ENCODE results near the gene MCL1. TPM values are rescaled to one million over a fixed set of nuclear protein-coding genes. Genes with fewer than 3 reads are reported as not detected.
"Not testable (repeated sequence)": the region's sequence is repeated elsewhere in the genome, so short reads cannot be mapped to it uniquely, and the experiment has no call there.

MCL1 gene
- total RNA-seq, 3 donors from 2014 or later: 228 to 237 (median 236) TPM

DNA sequence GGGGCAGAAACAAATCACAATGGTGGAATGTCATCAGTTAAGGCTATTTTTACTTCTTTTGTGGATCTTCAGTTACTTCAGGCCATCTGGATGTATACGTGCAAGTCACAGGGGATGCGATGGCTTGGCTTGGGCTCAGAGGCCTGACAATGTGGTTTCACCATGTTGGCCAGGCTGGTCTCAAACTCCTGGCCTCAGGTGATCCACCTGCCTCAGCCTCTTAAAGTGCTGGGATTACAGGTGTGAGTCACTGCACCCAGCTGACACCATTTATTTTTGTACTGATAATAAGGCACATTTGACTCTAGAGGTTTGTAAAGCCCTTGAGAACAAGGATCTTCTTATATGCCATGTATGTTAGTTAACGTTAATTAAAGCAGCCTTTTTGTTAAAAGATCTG is 1.6 kb upstream of the MCL1 start:
- H3K36me3 Mint-ChIP-seq (ENCODE audit: insufficient read depth): peaks cover 30% of the 10 kb centered on the region
- not testable (repeated sequence) for ATAC-seq; DNase-seq; H3K27me3 Mint-ChIP-seq (ENCODE audit: low read depth); H3K9me3 Mint-ChIP-seq
- peaks cover 16% of the 10 kb centered on the region for H3K4me1 Mint-ChIP-seq (ENCODE audit: low read depth)
- H3K4me3 Mint-ChIP-seq: peak overlapping the region; percentile 97

DNA sequence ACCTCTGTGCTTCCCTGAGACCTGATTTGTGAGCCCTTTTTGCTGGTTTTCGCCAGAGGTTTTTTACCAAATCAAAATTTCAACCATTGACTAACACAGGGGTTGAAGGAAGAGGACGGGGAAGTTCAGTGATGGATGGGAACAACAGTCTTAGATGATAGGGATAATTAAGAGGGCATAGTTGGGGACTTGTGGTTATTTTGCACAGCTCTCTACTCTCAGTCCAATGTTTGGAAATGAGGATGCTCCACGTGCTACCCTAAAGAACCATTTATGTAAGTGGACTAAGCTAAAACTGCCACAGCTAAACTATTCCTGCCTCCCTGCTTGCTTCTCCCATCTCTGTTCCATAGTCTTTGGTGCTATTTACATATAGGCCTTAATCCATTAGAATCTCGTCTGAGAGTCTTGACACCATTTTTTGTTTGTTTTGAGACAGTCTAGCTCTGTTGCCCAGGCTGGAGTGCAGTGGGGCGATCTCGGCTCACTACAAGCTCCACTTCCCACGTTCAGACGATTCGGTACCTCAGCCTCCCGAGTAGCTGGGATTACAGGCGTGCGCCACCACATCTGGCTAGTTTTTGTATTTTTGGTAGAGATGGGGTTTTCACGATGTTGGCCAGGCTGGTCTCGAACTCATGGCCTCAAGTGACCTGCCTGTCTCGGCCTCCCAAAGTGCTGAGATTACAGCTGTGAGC is 684 bp upstream of the MCL1 start:
- Mint-ChIP-seq H3K4me1 (ENCODE audit: low read depth) (peaks cover 21% of the 10 kb centered on the region), H3K9me3 (no peaks in the 10 kb centered on the region), H3K4me3 (peak overlapping the region; percentile 97), H3K36me3 (ENCODE audit: insufficient read depth) (peaks cover 39% of the 10 kb centered on the region), H3K27me3 (ENCODE audit: low read depth) (no peaks in the 10 kb centered on the region)
- ATAC-seq (peak; percentile 2), DNase-seq (no peak)

DNA sequence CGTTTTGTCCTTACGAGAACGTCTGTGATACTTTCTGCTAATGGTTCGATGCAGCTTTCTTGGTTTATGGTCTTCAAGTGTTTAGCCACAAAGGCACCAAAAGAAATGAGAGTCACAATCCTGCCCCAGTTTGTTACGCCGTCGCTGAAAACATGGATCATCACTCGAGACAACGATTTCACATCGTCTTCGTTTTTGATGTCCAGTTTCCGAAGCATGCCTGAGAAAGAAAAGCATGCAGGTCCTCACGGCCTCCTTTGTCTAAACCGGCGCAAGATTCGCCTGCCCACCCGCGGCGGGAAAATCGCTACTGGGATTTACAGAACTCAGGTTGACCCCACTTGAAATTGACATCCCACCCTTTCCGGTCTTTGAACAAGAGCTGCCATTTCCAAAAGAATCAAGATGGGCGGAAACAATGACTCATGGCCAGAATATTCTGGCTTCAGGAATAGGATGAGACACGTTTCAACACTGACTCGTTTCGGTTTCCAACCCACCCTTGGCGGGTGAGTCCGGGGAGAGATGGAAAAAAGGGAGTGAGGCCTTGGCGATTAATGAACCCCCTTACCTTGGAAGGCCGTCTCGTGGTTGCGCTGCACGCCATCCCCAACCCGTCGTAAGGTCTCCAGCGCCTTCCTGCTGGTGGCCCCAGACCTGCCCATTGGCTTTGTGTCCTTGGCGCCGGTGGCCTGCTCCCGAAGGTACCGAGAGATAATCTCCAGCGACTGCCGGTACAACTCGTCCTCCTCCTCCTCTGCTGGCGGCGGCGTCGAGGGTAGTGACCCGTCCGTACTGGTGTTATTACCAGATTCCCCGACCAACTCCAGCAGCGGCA is 919 bp downstream of the MCL1 start:
- Mint-ChIP-seq H3K36me3 (ENCODE audit: insufficient read depth) (peaks cover 52% of the 10 kb centered on the region), H3K4me3 (peak overlapping the region; percentile 97), H3K9me3 (no peaks in the 10 kb centered on the region), H3K27me3 (ENCODE audit: low read depth) (no peaks in the 10 kb centered on the region), H3K4me1 (ENCODE audit: low read depth) (peaks cover 34% of the 10 kb centered on the region)
- ATAC-seq (peak; percentile 12 to 17), DNase-seq (peak; percentile 45)

DNA sequence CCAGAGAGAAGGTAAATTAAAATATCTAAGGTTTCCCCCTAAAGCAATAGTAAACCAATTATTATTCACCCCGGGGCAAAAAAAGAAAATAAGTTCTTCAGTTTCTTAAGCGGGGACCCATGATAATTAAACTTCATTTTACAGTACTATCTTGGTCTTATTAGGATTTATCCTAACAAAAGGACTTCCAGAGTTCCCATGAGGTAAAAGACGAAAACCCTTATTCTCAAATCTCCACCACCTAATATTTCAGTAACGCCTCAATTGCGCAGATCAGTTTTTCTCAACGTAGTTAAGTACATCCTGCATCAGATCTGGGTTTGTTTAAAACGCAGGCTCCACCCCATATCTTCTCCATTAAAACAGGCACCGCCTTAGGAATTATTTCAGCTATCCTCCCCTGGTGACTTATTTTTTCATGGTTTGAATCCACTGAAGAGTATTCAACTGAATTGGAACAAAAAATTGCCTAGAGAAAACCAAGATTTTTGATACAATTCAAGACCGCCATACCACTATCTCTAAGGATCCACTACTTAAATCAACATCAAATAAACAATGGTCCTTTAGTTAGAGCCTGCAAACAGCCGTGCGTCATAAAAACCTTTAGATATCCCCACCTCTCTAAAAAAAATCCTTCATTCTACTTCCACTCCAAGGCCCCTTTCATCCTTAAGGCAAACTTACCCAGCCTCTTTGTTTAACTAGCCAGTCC is 1.7 kb downstream of the MCL1 start:
- Mint-ChIP-seq H3K27me3 (ENCODE audit: low read depth) (no peaks in the 10 kb centered on the region), H3K36me3 (ENCODE audit: insufficient read depth) (peaks cover 60% of the 10 kb centered on the region)
- DNase-seq: no peak

DNA sequence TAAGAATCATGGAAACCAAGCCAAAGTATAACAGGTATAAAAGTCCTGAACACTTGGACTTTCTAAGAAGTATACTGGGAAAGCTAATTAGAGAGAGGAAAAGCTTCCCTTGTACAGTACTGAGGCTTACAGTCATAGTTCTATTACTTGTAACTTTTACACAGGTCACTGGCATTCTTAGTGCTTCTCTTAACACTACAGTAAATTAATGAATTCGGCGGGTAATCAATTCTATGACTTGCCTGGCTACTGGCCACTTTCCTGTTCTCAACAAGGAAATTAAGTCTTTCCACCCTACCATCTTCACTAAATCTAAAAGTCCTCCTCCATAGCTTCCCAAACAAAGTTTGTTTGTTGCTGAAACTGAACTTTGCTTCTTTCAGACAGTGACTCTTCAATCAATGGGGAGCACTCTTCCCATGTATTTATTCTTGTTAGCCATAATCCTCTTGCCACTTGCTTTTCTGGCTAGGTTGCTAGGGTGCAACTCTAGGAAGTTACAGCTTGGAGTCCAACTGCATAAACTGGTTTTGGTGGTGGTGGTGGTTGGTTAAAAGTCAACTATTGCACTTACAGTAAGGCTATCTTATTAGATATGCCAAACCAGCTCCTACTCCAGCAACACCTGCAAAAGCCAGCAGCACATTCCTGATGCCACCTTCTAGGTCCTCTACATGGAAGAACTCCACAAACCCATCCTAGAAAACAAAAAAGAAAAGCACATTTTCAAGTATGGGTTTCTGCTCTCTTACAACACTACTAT is 2.4 kb downstream of the MCL1 start:
- H3K36me3 Mint-ChIP-seq (ENCODE audit: insufficient read depth): peaks cover 64% of the 10 kb centered on the region
- ATAC-seq: no peak
- H3K27me3 Mint-ChIP-seq (ENCODE audit: low read depth): no peaks in the 10 kb centered on the region
- H3K4me3 Mint-ChIP-seq: peak overlapping the region; percentile 97
- H3K9me3 Mint-ChIP-seq: no peaks in the 10 kb centered on the region
- peaks cover 44% of the 10 kb centered on the region for H3K4me1 Mint-ChIP-seq (ENCODE audit: low read depth)
- no peak for DNase-seq

More for the DNA sequence above, 1.7 kb downstream of the MCL1 start:
- H3K4me1 Mint-ChIP-seq (ENCODE audit: low read depth): peaks cover 41% of the 10 kb centered on the region
- H3K9me3 Mint-ChIP-seq: no peaks in the 10 kb centered on the region
- ATAC-seq: no peak
- H3K4me3 Mint-ChIP-seq: peak overlapping the region; percentile 97

DNA sequence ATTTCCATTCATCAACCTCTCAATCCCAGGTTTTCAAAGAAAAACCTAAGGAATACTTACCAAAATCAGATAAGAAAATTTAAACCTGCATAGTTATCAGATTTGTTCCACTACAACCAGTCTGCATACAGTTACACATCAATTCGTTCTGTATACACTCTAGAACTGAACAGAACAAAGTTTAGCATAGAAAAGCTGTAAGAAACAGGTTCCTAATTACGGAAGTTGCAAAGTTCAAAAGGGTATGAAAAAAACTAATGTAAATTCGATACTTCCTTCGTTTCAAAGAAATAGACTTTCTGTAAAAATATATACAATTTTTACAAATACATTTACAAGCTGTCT is 3.1 kb downstream of the MCL1 start:
- H3K4me1 Mint-ChIP-seq (ENCODE audit: low read depth): peaks cover 48% of the 10 kb centered on the region
- peaks cover 64% of the 10 kb centered on the region for H3K36me3 Mint-ChIP-seq (ENCODE audit: insufficient read depth)
- no peaks in the 10 kb centered on the region for H3K27me3 Mint-ChIP-seq (ENCODE audit: low read depth)

DNA sequence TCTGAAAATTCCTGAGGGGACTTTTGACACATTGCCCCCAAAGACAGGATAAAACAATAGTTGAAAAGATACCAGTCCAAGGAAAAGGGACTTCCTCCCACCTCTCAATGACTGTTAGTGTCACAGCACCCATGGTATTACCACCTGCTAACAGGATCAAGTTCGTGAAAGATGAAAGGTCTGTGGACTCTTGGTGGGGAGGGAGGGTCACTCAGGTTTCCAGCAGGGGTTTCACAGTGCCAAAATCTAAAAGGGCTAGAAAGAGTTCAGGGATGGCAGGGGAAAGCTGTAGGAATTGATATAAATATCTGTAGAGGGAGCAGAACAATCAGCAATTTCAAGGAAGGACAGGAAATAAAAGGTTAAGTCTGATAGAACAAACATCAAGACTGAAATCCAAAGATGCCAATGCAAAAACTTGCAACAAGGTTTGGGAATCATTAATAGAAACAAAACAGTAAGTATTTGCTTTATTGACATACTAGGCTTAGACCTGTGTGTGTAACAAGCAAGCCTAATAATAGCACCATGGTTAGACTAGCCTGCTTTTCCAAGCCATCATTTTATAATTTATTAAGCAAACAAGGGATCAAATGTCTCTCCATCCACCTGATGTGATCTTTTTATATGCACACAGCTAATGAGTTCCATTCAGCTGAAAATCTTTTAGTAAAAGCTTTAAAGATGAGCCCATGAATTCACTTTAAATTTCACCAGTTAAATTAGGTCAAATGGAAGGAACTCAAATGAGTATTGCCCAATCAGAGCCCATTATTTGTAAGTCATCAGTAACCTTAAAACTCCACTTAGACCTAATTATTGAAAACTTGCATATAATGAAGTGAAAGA is 3.7 kb downstream of the MCL1 start:
- peak overlapping the region; percentile 97 for H3K4me3 Mint-ChIP-seq
- H3K27me3 Mint-ChIP-seq (ENCODE audit: low read depth): no peaks in the 10 kb centered on the region
- peaks cover 49% of the 10 kb centered on the region for H3K4me1 Mint-ChIP-seq (ENCODE audit: low read depth)
- ATAC-seq: no peak
- H3K36me3 Mint-ChIP-seq (ENCODE audit: insufficient read depth): peaks cover 66% of the 10 kb centered on the region
- no peak for DNase-seq
- no peaks in the 10 kb centered on the region for H3K9me3 Mint-ChIP-seq

More for the DNA sequence above, 3.1 kb downstream of the MCL1 start:
- peak overlapping the region; percentile 97 for H3K4me3 Mint-ChIP-seq
- H3K9me3 Mint-ChIP-seq: no peaks in the 10 kb centered on the region
- no peak for DNase-seq
- no peak for ATAC-seq

DNA sequence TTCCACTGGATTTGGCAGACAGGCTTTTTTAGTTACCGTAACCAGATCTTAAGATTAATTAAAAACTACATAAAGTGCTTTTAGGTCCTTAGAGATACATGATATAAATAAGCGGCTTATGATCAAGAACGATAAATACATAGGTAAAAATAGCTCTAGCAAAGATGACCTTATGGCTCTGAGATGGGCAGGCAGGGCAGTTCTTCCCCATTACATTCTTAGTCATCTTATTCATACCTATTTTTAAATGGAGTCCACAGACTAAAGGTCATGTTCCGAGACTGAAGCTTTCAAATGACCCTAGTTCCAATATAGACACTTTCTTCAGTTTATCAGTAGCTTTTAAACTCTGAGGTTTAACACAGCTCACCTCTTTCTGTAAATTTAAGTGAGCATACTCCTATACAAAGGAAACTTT is 4.3 kb downstream of the MCL1 start:
- peaks cover 49% of the 10 kb centered on the region for H3K4me1 Mint-ChIP-seq (ENCODE audit: low read depth)
- peaks cover 69% of the 10 kb centered on the region for H3K36me3 Mint-ChIP-seq (ENCODE audit: insufficient read depth)
- H3K9me3 Mint-ChIP-seq: no peaks in the 10 kb centered on the region
- H3K4me3 Mint-ChIP-seq: peak overlapping the region; percentile 97
- ATAC-seq (no peak), DNase-seq (no peak)
- no peaks in the 10 kb centered on the region for H3K27me3 Mint-ChIP-seq (ENCODE audit: low read depth)

DNA sequence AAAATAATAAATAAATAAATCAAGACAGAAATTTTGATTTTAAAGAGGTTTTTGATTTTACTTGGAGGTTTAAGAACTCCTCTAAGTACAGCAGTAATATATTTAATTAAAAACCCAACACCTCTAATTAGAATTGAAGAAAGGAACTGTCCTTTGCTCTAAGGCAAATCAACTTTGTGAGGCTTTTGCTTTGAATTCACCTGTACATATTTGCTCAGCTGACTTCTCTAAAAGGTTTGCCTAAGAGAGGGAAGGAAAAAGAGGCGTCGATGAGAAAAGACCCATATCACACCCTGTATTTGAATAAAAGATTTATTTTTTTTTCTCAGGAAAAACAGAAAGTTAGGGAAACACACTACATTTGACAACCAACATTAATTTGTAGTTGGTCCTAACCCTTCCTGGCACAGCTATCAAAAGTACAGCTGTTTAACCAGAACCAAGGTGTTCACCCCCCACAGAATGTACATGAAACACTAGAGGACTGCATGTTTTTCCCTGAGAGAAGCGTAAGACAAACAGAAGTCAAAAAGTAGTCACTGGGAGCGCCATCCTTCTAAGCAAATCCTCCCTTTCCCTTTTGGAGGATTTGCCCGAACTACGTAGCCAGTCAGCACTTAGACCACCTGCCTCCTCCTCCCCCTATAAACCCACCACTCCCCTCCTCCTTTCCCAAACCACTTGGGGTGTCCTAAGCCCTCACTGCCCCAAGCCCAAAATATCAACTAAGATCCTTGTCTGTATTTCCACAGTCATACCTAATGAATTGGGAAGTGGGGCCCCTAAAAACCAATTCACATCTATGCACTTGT is 4.9 kb downstream of the MCL1 start:
- Mint-ChIP-seq H3K4me3 (peak overlapping the region; percentile 97), H3K4me1 (ENCODE audit: low read depth) (peaks cover 53% of the 10 kb centered on the region), H3K9me3 (no peaks in the 10 kb centered on the region), H3K36me3 (ENCODE audit: insufficient read depth) (peaks cover 74% of the 10 kb centered on the region), H3K27me3 (ENCODE audit: low read depth) (no peaks in the 10 kb centered on the region)
- ATAC-seq: no peak
- no peak for DNase-seq

DNA sequence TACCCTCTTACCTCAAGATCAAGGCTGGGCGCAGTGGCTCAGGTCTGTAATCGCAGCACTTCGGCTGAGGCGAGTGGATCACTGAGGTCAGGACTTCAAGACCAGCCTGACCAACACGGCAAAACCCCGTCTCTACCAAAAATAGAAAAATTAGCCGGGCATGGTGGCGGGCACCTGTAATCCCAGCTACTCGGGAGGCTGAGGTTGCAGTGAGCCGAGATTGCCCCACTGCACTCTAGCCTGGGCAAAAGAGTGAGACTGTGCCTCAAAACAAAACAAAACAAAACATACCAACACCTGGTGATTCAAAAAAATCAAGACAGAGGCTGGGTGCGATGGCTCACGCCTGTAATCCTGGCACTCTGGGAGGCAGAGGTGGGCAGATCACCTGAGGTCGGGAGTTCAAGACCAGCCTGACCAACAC is 5.8 kb downstream of the MCL1 start:
- H3K27me3 Mint-ChIP-seq (ENCODE audit: low read depth); DNase-seq; H3K9me3 Mint-ChIP-seq: not testable (repeated sequence)
- H3K36me3 Mint-ChIP-seq (ENCODE audit: insufficient read depth): peaks cover 71% of the 10 kb centered on the region
- H3K4me3 Mint-ChIP-seq: peak overlapping the region; percentile 97
- ATAC-seq: peak; percentile 9 to 10
- H3K4me1 Mint-ChIP-seq (ENCODE audit: low read depth): peaks cover 62% of the 10 kb centered on the region

DNA sequence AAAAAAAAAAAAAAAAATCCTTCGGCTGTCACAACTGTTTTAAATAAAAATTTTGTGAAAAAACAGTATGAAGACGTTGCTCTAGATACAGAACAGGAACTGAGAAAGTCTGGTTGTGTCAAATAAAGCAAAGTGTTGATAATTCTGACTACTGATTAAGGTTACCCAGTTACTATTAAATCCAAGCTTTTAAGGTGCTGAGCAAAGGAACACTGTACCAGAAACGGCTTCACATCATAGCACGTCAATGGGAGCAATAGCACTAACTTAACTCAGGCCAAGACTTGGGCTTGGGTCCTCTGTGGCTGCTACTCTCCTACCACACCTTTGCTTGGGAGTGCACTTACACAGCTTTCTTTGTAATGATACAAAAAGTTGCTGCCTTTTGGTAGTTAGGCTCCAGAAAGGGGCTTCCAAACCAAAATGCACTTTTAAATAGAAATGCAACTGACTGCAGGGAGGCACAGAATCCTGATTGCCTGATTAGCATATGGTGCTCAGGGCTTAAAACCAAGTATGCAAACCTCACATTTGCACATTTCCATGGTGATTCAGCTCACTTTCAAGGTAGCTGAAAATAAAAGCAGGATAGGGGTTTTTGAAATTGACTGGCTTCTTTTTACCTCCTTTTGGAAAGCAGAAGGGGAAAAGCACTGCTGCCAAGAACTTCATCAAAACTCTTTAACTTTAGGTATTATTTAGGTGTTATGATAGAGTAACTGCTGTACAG is 6.3 kb downstream of the MCL1 start:
- H3K27me3 Mint-ChIP-seq (ENCODE audit: low read depth): no peaks in the 10 kb centered on the region
- peaks cover 67% of the 10 kb centered on the region for H3K4me1 Mint-ChIP-seq (ENCODE audit: low read depth)
- H3K9me3 Mint-ChIP-seq: no peaks in the 10 kb centered on the region
- ATAC-seq: peak; percentile 26 to 27
- no peak for DNase-seq
- H3K4me3 Mint-ChIP-seq: peak overlapping the region; percentile 97
- H3K36me3 Mint-ChIP-seq (ENCODE audit: insufficient read depth): peaks cover 65% of the 10 kb centered on the region

DNA sequence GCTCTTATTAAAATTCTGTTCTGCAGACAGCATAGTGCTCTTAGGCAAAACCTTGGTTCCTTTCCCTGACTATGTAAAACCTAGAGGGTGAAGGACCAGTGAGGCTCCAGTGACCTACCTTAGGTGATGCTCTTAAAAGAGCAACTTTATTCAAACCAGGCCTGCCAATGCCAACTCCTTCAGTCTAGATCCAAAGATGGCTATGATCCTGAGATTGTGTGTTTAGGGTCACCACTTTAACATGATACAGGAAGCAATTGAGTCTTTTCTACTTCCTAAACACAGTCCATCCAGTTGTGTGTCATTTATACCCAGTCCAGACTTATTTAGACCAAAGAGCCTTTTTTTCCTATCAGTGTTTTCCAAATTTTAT is 10.8 kb downstream of the MCL1 start:
- Mint-ChIP-seq H3K9me3 (no peaks in the 10 kb centered on the region), H3K27me3 (ENCODE audit: low read depth) (no peaks in the 10 kb centered on the region), H3K4me1 (ENCODE audit: low read depth) (peaks cover 91% of the 10 kb centered on the region), H3K36me3 (ENCODE audit: insufficient read depth) (peaks cover 25% of the 10 kb centered on the region), H3K4me3 (peak overlapping the region; percentile 79)
- ATAC-seq (no peak), DNase-seq (no peak)
